Activated CD8-positive, alpha-beta memory T cell treated with anti-CD3 and anti-CD28 coated beads for 4 hours (primary cell): Measurements from ENCODE around the gene CT83.

Experiments used
- DNase-seq, 2 donors: peaks; one replicate each; pipeline ENCODE4 v3.0.0-alpha.2; 2020; ENCODE audit warnings: low read depth in 2 of 2

The CT83 gene, protein sequence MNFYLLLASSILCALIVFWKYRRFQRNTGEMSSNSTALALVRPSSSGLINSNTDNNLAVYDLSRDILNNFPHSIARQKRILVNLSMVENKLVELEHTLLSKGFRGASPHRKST

GRCh38 chrX:116462822-116463221, at the start of gene CT83:
CT83 (minus strand) TSS chrX:116462976; CDS start chrX:116462856, 120 bp downstream.
- DNase-seq = no peak

- no peak for DNase-seq
Measured at GRCh38 chrX:116499780-116500179, 37.0 kb upstream of the CT83 start.

DNA sequence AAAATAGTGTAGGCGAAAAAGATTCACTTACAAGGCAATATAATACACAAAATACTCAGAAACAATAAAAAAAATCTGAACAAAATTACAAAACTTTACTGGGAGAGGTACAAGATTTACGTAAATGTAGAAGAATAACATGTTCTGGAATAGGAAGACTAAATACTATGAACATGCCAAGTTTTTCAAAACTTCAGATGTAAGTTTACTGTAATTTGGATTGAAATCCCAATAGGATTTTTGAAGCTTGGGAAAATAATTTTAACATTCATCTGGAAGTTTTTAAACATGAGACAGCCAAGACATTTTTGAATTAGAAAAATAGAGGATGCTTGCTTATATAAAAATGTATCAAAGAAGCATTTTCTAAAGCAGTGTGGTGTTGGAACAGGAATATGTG, 30.5 kb upstream of the CT83 start:
- no peak for DNase-seq

DNA sequence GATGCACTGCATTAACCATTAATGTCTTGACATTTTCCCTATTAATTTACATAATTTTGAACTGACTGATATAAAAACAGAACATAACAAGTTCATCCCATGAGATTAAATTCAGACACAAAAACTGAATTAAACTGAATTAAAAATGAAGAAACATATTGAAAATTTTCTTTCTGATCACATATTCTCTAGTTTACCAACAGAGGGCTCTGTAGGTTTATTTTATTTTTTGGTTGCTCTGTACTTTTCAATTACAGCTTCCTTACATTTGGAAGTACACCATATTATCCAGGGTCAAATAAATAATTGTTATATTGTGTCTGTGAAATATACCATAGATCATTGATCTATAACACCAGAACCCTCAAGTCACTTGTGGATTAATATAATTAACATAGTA, 27.3 kb upstream of the CT83 start:
- no peak for DNase-seq

- no peak for DNase-seq
Measured at GRCh38 chrX:116480059-116480458, 17.3 kb upstream of the CT83 start.

DNA sequence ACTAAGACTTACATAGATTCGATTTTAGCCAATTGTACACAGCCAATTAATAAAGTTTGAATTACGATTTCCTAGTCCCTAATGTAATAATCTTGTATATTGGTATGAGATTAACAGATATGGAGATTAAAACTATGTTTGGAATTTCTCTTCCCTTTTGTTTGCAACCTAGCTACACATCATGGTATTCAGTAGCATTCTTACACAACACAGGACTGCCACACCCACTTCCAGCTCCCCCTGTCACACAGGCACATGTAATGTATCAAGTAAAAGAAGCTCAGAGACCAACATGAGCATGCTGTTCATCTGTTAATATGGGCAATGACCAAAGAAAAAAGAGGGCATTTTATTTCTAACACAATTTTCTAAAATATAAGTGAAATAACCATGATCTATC, 13.6 kb downstream of the CT83 start:
- no peak for DNase-seq

DNA sequence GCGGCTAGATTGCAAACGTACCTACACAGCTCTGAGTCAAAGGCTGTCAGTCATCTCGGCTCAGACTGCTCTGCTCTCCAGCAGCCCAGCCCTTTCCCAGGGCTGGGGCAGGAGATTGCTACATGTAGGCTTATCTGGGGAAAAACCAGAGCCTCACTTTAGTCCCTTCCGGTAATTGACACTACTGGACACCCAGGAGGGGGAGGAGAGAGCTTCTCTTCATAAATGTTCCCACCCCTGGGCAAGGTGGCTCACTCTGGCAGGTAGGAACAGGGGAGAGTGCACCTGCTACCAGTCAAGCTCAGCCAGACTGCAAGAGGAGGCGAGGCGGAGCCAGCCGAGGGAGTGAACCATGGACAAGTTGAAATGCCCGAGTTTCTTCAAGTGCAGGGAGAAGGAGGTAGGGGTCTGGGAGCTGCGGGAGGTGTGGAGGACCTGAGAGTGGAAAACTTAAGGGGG, 26.4 kb downstream of the CT83 start, which contains the start of gene SLC6A14:
Gene SLC6A14 (plus strand): TSS at position 249 of the 459 bp plus-strand sequence. CDS start 104 bp downstream, at position 353.
- no peak for DNase-seq

GRCh38 chrX:116435597-116435996, 27.2 kb downstream of the CT83 start:
- no peak for DNase-seq

DNA sequence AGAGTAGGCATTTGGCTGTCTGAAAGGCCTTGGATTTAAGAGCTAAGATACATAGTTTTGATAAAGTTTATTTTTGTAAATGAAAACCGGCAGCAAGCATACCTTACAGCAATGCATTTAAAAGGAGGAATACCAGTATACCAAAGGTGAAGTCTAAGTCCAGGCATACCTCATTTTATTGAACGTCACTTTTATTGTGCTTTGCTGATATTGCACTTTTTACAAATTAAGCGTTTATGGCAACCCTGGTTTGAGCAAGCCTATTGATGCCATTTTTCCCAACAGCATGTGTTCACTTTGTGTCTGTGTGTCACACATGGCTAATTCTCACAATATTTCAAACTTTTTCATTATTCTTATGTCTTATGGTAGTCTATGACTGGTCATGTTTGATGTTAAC, 34.8 kb downstream of the CT83 start:
- no peak for DNase-seq

- no peak for DNase-seq
Measured at GRCh38 chrX:116417968-116418367, 44.8 kb downstream of the CT83 start.

- no peak for DNase-seq
Measured at GRCh38 chrX:116417214-116417613, 45.6 kb downstream of the CT83 start.

DNA sequence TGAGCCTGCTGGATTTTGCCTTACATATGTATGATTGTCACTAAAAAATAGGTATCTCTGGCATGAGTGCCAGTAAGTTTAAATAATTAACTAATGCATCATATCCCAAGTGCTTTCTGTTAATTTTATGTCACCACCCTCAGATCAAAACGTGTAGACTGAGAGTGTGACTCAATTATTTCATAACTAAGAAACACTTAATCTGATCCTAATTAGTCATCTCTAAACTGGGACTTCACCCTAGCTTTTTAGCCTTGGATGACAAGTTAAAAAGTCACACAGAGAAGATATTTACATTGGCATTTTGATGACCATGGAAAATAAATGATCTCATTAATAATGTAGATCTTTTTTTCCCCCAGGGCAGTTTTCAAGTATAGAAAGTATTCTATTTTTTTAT, 49.5 kb downstream of the CT83 start:
- DNase-seq = no peak
